Right cardiac atrium (tissue), 5 donors: ENCODE results near the gene MARCHF4. TPM values are rescaled to one million over a fixed set of nuclear protein-coding genes. Genes with fewer than 3 reads are reported as not detected.

Source experiments
- polyA plus RNA-seq: library from polyadenylated mRNA; stranded (reverse); fragments of 200-250 nt; gene quantifications from one replicate; pipeline ENCODE4 v1.2.3, GENCODE V29; 2013
- total RNA-seq, 4 donors: library from RNA; stranded (reverse); fragmentation: NEBNext Ultra II Directional; extraction: Animal tissue kit (Norgen Biotek cat#: 25700); gene quantifications; one replicate each; pipeline ENCODE4 v1.2.1, GENCODE V29; 2021
- donor health status: healthy with polysubstance abuse.
- donor health status: DM: no; HTN: yes; CAD: no.
- donor health status: DM: no; HTN: no; CAD: no.
- donor health status: DM: no; HTN: yes; CAD: no; lungs with severe emphysema.
- donor health status: DM: yes; HTN: yes; CAD: no.

The MARCHF4 gene
- total and polyA plus RNA-seq, 5 donors = 0.14 TPM; not detected in 4

Other genes with a start within 250 kb of the MARCHF4 start
- 10 to 100 TPM in 3 of 4 donors, 1 to 10 TPM in 1; 9.3 to 16.1 (median 14.5) TPM for gene SMARCAL1, start 40.0 kb upstream of the MARCHF4 start, total RNA-seq
- 10.2 TPM for gene SMARCAL1, start 40.0 kb upstream of the MARCHF4 start, polyA plus RNA-seq
- gene RPL37A, start 126.4 kb upstream of the MARCHF4 start, total RNA-seq = 1,000 to 10,000 TPM; 1,836 to 2,258 (median 1,899) TPM
- gene RPL37A, start 126.4 kb upstream of the MARCHF4 start, polyA plus RNA-seq = 3,516 TPM